Ovary (tissue), 9 donors: Measurements from ENCODE around the gene PTPN7. TPM values are rescaled to one million over a fixed set of nuclear protein-coding genes. Genes with fewer than 3 reads are reported as not detected.
"Not testable (repeated sequence)": the region's sequence is repeated elsewhere in the genome, so short reads cannot be mapped to it uniquely, and the experiment has no call there.

ENCODE experiments used
- DNase-seq, 5 donors: peaks; one replicate each; pipeline ENCODE4 v3.0.0-alpha.2; 2019 to 2020
- H3K27ac ChIP-seq, 2 donors: fragments of 200-600 bp; one replicate each; pipeline versions ENCODE4 v1.5.1 to v1.8.0; 2019 to 2022
- H3K27me3 ChIP-seq: fragments of 200-600 bp; one replicate; pipeline ENCODE4 v1.8.0; 2022
- H3K36me3 ChIP-seq: fragments of 200-600 bp; sonication (generic); one replicate; pipeline ENCODE4 v1.5.1; 2019
- H3K4me1 ChIP-seq: one replicate; pipeline ENCODE4 v1.8.1; 2013; ENCODE audit warnings: mild to moderate bottlenecking, moderate library complexity; ENCODE audit not compliant: insufficient read depth
- H3K4me3 ChIP-seq: fragments of 200-600 bp; sonication (generic); one replicate; pipeline ENCODE4 v1.5.1; 2017
- H3K9me3 ChIP-seq, 2 donors: fragments of 200-600 bp in 1 of 2; sonication (generic) in 1 of 2; one replicate each; pipeline versions ENCODE4 v1.5.1 to v1.8.1; 2013 to 2019; ENCODE audit warnings: mild to moderate bottlenecking in 1 of 2, moderate library complexity in 1 of 2
- EP300 ChIP-seq: sonication (generic); formaldehyde crosslinking; IDR thresholded peaks from one replicate; pipeline ENCODE4 v1.6.1; 2017; ENCODE audit warnings: antibody characterized with exemption
- POLR2A ChIP-seq: fragments of 450-650 bp; IDR thresholded peaks from one replicate; pipeline ENCODE4 v1.6.1; 2017; ENCODE audit warnings: antibody characterized with exemption, mild to moderate bottlenecking, moderate library complexity
- WGBS, 3 donors: extraction: QIAGEN DNeasy Blood & Tissue Kit in 1 of 3; methylation state at CpG; one replicate each; pipeline versions ENCODE4 v1.1.5 to v1.1.7; 2013 to 2017; 5-methylcytosine and 5-hydroxymethylcytosine counted together
- intact Hi-C, 4 donors: fragments of 100-400 bp; cut with DNase I; formaldehyde crosslinking; loops; one replicate each; pipeline versions ENCODE4 v1.11.0 to v1.15.1; 2022 to 2023
- polyA plus RNA-seq, 2 donors: library from polyadenylated mRNA; stranded (reverse); fragments of 200-250 nt in 1 of 2; fragments of 350-450 nt in 1 of 2; fragmentation: Illumina TruSeq in 1 of 2; extraction: RNeasy Lipid Tissue Mini Kit (QIAGEN cat#74804) in 1 of 2; gene quantifications; one replicate each; pipeline ENCODE4 v1.2.3, GENCODE V29; 2013 to 2014
- total RNA-seq, 7 donors: library from RNA; depleted of rRNA in 2 of 7; stranded (reverse); fragments of >200 nt in 2 of 7; fragmentation: NEBNext Ultra II Directional in 3 of 7; extraction: Animal tissue kit (Norgen Biotek cat#: 25700) in 3 of 7; gene quantifications; one replicate each; pipeline versions ENCODE4 v1.1.0 to v1.2.4, GENCODE V29; 2016 to 2023
- TF ChIP-seq, protein P1 (sequence below), 3 donors: fragments of 450-650 bp in 2 of 3; fragments of 200-600 bp in 1 of 3; IDR thresholded peaks; one replicate each; pipeline versions ENCODE4 v1.5.1 to v1.8.0; 2016 to 2022; ENCODE audit warnings: antibody characterized with exemption in 3 of 3, mild to moderate bottlenecking in 1 of 3
- donor health status: DM: no; HTN: no; CAD: no; lungs with moderate emphysema.
- donor health status: DM: no; HTN: no; CAD: no.
- donor health status: Bipolar disorder and iron deficiency.
- donor health status: DM: yes; HTN: yes; CAD: no.
- donor health status: DM: no; HTN: no; CAD: no.
- donor health status: DM: yes; HTN: yes; CAD: no.

The PTPN7 gene
- total and polyA plus RNA-seq, 9 donors: 0.58 to 15.4 (median 1.7) TPM

GRCh38 chr1:202197653-202198365, 37.4 kb upstream of the PTPN7 start:
- no peaks in the 10 kb centered on the region for H3K36me3 ChIP-seq
- H3K4me3 ChIP-seq: no peak overlapping the region
- H3K27ac ChIP-seq: no peak overlapping the region
- no peak for DNase-seq
- intact Hi-C loops: no loop called here
- 77 to 83% (median 79%) methylated on average over 7 of the region's 7 CpGs for WGBS, 3 donors
- peaks cover 3% of the 10 kb centered on the region for H3K4me1 ChIP-seq
- no peaks in the 10 kb centered on the region for H3K27me3 ChIP-seq
- H3K9me3 ChIP-seq: no peaks in the 10 kb centered on the region
- TF ChIP-seq, protein P1, sequence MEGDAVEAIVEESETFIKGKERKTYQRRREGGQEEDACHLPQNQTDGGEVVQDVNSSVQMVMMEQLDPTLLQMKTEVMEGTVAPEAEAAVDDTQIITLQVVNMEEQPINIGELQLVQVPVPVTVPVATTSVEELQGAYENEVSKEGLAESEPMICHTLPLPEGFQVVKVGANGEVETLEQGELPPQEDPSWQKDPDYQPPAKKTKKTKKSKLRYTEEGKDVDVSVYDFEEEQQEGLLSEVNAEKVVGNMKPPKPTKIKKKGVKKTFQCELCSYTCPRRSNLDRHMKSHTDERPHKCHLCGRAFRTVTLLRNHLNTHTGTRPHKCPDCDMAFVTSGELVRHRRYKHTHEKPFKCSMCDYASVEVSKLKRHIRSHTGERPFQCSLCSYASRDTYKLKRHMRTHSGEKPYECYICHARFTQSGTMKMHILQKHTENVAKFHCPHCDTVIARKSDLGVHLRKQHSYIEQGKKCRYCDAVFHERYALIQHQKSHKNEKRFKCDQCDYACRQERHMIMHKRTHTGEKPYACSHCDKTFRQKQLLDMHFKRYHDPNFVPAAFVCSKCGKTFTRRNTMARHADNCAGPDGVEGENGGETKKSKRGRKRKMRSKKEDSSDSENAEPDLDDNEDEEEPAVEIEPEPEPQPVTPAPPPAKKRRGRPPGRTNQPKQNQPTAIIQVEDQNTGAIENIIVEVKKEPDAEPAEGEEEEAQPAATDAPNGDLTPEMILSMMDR (IDR thresholded peaks at IDR 0.05): no peak
- no peak for TF ChIP-seq POLR2A
- TF ChIP-seq EP300: no peak

DNA sequence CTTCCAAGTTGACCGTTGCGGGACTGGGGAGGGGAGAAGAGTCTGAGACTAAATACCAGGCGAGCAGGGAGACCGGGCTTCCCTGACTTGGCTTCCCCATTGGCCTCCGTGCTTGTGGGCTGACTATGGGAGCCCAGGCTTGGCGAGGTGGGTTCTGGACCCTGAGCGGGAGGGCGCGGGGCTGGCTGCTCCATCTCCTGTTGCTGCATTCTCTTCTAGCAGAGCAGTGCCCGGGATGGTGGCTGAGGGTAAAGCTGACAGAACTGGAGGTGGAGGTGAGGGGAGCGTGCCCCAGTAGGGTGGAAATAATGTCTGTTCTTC, 33.9 kb upstream of the PTPN7 start:
- no peak overlapping the region for H3K27ac ChIP-seq
- no peak for DNase-seq

GRCh38 chr1:202193614-202194327, 33.4 kb upstream of the PTPN7 start, which contains the start of gene LGR6:
Gene LGR6, plus strand, starts transcription at chr1:202193799. Its CDS starts 191 bp downstream, at chr1:202193990.
- no peak for DNase-seq
- Histone ChIP-seq H3K36me3 (no peaks in the 10 kb centered on the region), H3K4me3 (no peak within 1 kb of the TSS), H3K27ac (no peak within 1 kb of the TSS), H3K27me3 (no peaks in the 10 kb centered on the region), H3K4me1 (peaks cover 3% of the 10 kb centered on the region), H3K9me3 (no peaks in the 10 kb centered on the region)
- TF ChIP-seq POLR2A: no peak
- TF ChIP-seq, protein P1 (IDR thresholded peaks at IDR 0.05): no peak
- no peak for TF ChIP-seq EP300
- intact Hi-C loops: loop anchor here in 1 of 4 donors (2.0 kb wide), 1 partner anchor 119 kb away; no protein-coding TSS in a partner anchor
- 2 to 3% (median 3%) methylated on average over 53 to 61 of the region's 61 CpGs for WGBS, 3 donors

More for the DNA sequence above, 33.9 kb upstream of the PTPN7 start:
- no peaks in the 10 kb centered on the region for H3K27me3 ChIP-seq
- no peak overlapping the region for H3K4me3 ChIP-seq
- H3K4me1 ChIP-seq: peaks cover 3% of the 10 kb centered on the region
- intact Hi-C loops: loop anchor here in 1 of 4 donors (2.0 kb wide), 1 partner anchor 119 kb away; no protein-coding TSS in a partner anchor
- TF ChIP-seq EP300 (no peak), POLR2A (no peak)
- TF ChIP-seq, protein P1 (IDR thresholded peaks at IDR 0.05): no peak
- H3K36me3 ChIP-seq: no peaks in the 10 kb centered on the region
- H3K9me3 ChIP-seq: no peaks in the 10 kb centered on the region
- 49 to 52% (median 51%) methylated on average over 11 of the region's 11 CpGs for WGBS, 3 donors

GRCh38 chr1:202192770-202193613, 32.6 kb upstream of the PTPN7 start:
- TF ChIP-seq POLR2A: no peak
- no peak for TF ChIP-seq EP300
- TF ChIP-seq, protein P1 (IDR thresholded peaks at IDR 0.05): peak; percentile 31 to 42 (median 34)
- Histone ChIP-seq H3K4me3 (no peak overlapping the region), H3K9me3 (no peaks in the 10 kb centered on the region), H3K4me1 (peaks cover 3% of the 10 kb centered on the region), H3K27ac (no peak overlapping the region), H3K27me3 (no peaks in the 10 kb centered on the region), H3K36me3 (no peaks in the 10 kb centered on the region)
- intact Hi-C loops: no loop called here
- 20 to 23% (median 20%) methylated on average over 18 of the region's 18 CpGs for WGBS, 3 donors
- peak in 3 of 5 donors; percentile 43 to 70 (median 58) for DNase-seq

DNA sequence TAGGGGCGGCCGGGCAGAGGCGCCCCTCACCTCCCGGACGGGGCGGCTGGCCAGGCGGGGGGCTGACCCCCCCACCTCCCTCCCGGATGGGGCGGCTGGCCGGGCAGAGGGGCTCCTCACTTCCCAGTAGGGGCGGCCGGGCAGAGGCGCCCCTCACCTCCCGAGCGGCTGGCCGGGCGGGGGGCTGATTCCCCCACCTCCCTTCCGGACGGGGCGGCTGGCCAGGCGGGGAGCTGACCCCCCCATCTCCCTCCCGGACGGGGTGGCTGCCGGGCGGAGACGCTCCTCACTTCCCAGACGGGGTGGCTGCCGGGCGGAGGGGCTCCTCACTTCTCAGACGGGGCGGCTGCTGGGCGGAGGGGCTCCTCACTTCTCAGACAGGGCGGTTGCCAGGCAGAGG, 31.0 kb upstream of the PTPN7 start:
- intact Hi-C loops, H3K9me3 ChIP-seq, H3K4me3 ChIP-seq, H3K4me1 ChIP-seq, H3K27ac ChIP-seq, DNase-seq, H3K27me3 ChIP-seq, H3K36me3 ChIP-seq: not testable (repeated sequence)
- 87 to 96% (median 87%) methylated on average over 8 to 20 of the region's 33 CpGs for WGBS, 3 donors
